ENCODE measurements around the gene ASB2. TPM values are rescaled to one million over a fixed set of nuclear protein-coding genes. Genes with fewer than 3 reads are reported as not detected.

ASB2 gene
- total and polyA plus RNA-seq, 2 of the 4 experiments (the other 2 are of a cell fraction), result 0.54 to 0.77 TPM

- TF ChIP-seq SMC3 (IDR thresholded peaks at IDR 0.05; ENCODE audit: low read depth, low read length) (no peak), CHD1 (IDR thresholded peaks at IDR 0.05; ENCODE audit: low read depth, low read length) (no peak), RFX5 (IDR thresholded peaks at IDR 0.05; ENCODE audit: low read depth, low read length) (no peak)
- no TSS peak for BruUV-seq (replicated peaks)
- Histone ChIP-seq H3K9ac (ENCODE audit: low read depth, low read length) (no peak overlapping the region), H4K5ac (ENCODE audit: low read depth, low read length) (no peak overlapping the region), H3K4me2 (ENCODE audit: low read depth, low read length) (no peak overlapping the region), H2BK120ac (ENCODE audit: low read depth, low read length) (no peak overlapping the region), H3K23ac (ENCODE audit: low read depth, low read length) (no peak overlapping the region), H4K20me1 (ENCODE audit: insufficient read depth, low read length) (no peaks in the 10 kb centered on the region), H3K4me1 (ENCODE audit: control insufficient read depth, insufficient read depth, low read length) (no peaks in the 10 kb centered on the region), H3K9me3 (ENCODE audit: control insufficient read depth, insufficient read depth, low read length) (no peaks in the 10 kb centered on the region), H3K18ac (ENCODE audit: low read depth, low read length) (no peak overlapping the region), H2AK5ac (ENCODE audit: low read depth, low read length) (no peak overlapping the region), H3K27ac (ENCODE audit: insufficient read depth, low read length) (no peak overlapping the region), H2AFZ (replicated peaks; ENCODE audit: low read length, poor library complexity) (no peak overlapping the region), H4K8ac (ENCODE audit: low read depth in 2 of 2, low read length in 2 of 2) (no peak overlapping the region), H3K27me3 (ENCODE audit: control insufficient read depth, insufficient read depth, low read length) (peaks cover 32% of the 10 kb centered on the region; the same call in 1 of the 2 replicates), H3K14ac (replicated peaks; ENCODE audit: low read depth, low read length) (no peak overlapping the region), H4K91ac (ENCODE audit: insufficient read depth, low read depth, low read length) (no peak overlapping the region), H3K56ac (ENCODE audit: extremely low read depth, insufficient read depth, low read length) (no peak overlapping the region), H2BK15ac (ENCODE audit: low read depth, low read length) (no peak overlapping the region), H3K4me3 (ENCODE audit: insufficient read depth, low read depth, low read length) (no peak overlapping the region), H2BK5ac (ENCODE audit: low read depth, low read length, poor library complexity, severe bottlenecking) (no peak overlapping the region), H3K4ac (ENCODE audit: low read depth, low read length) (no peak overlapping the region), H2BK20ac (ENCODE audit: low read depth, low read length) (no peak overlapping the region), H3K36me3 (ENCODE audit: control insufficient read depth, insufficient read depth, low read length) (no peaks in the 10 kb centered on the region), H3K79me1 (ENCODE audit: low read depth in 1 of 2, low read length in 2 of 2) (no peaks in the 10 kb centered on the region), H3K9me1 (ENCODE audit: insufficient read depth, low read length) (no peaks in the 10 kb centered on the region), H2AK9ac (replicated peaks; ENCODE audit: low read depth, low read length, poor library complexity) (no peak overlapping the region)
- DNase-seq, result no peak
- WGBS, 2 experiments (ENCODE audit: extremely low coverage in 2 of 2, insufficient read length in 1 of 2), result 58% methylated on average over 2 of the region's 6 CpGs; no CpG with 5 or more reads in 1 of the 2 experiments
- ATAC-seq (ENCODE audit: low read depth), result no peak
- POLR2A ChIA-PET (ENCODE audit: unreplicated experiment), result interaction anchor here (1.0 kb wide), 1 partner anchor 119 kb away, joined by 12 read pairs; the partner anchor contains the start of gene IFI27L2
- intact Hi-C loops (cut with micrococcal nuclease), result no loop called here
- in situ Hi-C loops (cut with MboI; ENCODE audit: low sequenced_read_pairs), result no loop called here
- CTCF ChIA-PET, result interaction anchor here (0.8 kb wide), 1 partner anchor 71 kb away, joined by 4 read pairs; no protein-coding TSS in a partner anchor
- dilution Hi-C loops (cut with HindIII; ENCODE audit: low sequenced_read_pairs, unreplicated experiment), result no loop called here
Measured at GRCh38 chr14:94010625-94011024, 34.3 kb upstream of the ASB2 start.

Measured in IMR-90 (cell line).